PC-3 (cell line): Measurements from ENCODE around the gene OLFML2B.

Source experiments
- EZH2 ChIP-seq: fragments of 300-600 bp; sonication (generic); IDR thresholded peaks from one replicate; pipeline ENCODE4 v1.6.1; 2017; ENCODE audit warnings: antibody characterized with exemption, mild to moderate bottlenecking, low read length; ENCODE audit not compliant: unreplicated experiment
- TF ChIP-seq, protein P1 (sequence below): fragments of 300-600 bp; sonication (generic); conservative IDR thresholded peaks from 2 replicates; pipeline ENCODE4 v1.5.1; 2017; ENCODE audit warnings: antibody characterized with exemption, low read depth, mild to moderate bottlenecking, low read length

DNA sequence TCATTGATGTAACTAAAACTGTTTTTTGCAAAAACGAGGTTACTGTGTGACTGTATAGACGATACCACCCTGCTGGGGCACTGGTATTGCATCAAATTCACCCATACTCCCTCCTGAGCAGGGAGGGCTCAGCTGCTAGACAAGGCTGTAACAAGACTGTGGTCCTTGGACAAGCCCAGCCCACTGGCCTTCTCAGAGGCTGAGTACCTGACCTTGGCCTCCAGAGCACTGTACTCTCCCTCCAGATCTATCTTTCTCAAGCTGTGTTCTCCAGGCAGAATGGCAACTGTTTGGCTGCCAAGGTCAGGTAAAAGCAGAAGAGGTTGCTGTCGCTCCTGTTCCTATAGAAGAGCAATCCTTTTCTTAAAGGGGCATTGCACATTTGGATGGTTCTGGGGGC is 8.5 kb downstream of the OLFML2B start:
- TF ChIP-seq, protein P1, sequence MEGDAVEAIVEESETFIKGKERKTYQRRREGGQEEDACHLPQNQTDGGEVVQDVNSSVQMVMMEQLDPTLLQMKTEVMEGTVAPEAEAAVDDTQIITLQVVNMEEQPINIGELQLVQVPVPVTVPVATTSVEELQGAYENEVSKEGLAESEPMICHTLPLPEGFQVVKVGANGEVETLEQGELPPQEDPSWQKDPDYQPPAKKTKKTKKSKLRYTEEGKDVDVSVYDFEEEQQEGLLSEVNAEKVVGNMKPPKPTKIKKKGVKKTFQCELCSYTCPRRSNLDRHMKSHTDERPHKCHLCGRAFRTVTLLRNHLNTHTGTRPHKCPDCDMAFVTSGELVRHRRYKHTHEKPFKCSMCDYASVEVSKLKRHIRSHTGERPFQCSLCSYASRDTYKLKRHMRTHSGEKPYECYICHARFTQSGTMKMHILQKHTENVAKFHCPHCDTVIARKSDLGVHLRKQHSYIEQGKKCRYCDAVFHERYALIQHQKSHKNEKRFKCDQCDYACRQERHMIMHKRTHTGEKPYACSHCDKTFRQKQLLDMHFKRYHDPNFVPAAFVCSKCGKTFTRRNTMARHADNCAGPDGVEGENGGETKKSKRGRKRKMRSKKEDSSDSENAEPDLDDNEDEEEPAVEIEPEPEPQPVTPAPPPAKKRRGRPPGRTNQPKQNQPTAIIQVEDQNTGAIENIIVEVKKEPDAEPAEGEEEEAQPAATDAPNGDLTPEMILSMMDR: no peak
- no peak for TF ChIP-seq EZH2
